Fibroblast of upper back skin (primary cell): Measurements from ENCODE around the gene ERV3-1.
"Not testable (repeated sequence)": the region's sequence is repeated elsewhere in the genome, so short reads cannot be mapped to it uniquely, and the experiment has no call there.

Experiments used
- DNase-seq: peaks from one replicate; pipeline ENCODE4 v3.0.0-alpha.2; 2013

Gene ERV3-1

DNA sequence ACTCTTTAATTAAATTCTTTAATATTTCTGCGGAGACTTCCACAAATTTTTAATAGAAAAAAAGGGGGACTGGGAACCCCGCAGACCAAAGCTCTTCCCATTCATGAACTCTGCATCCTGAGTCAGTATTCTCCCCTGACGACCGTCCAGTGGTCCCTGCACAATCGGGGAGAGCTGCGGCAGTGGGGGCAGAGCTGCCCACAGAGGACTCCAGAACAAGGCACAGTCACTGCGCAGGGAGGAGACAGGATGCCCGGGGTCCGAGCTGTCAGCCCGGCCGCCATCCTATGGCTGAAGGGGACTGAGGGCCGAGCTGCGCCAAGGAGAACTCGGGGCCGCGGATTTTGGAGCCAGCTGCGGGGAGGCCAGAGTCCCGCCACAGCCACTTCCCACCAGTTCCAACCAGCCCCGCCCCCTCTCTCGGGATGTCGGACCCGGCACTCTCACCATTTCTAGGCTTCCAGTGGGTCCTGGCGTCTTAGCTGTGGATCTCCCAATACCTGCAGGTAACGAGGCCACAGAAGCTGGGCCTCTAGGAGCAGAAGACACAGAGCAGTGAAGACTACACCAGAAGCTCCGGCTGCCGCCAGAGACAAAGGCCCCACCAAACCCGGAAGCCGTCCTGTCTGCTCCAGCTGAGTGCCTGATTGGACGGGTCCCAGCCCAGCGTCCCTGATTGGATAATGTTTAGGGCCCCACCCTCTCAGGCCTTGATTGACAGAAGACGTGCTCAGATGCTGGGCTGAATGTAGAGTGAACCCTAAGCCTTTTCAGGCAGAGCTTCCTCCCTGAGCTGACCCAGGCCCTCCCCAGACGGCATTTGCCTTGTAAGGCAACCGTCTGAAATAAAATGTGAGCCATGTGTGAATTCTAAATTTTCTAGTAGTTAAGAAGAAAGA lies at the start of gene ERV3-1:
TSS of gene ERV3-1 (minus strand) at position 594 of the 899 bp plus-strand sequence. CDS start 13,661 bp downstream, outside the sequence.
- peak; percentile 96 for DNase-seq

- not testable (repeated sequence) for DNase-seq
Measured at GRCh38 chr7:65055786-65056185, 49.3 kb upstream of the ERV3-1 start.

- not testable (repeated sequence) for DNase-seq
Measured at GRCh38 chr7:65054466-65054994, 48.0 kb upstream of the ERV3-1 start.

DNA sequence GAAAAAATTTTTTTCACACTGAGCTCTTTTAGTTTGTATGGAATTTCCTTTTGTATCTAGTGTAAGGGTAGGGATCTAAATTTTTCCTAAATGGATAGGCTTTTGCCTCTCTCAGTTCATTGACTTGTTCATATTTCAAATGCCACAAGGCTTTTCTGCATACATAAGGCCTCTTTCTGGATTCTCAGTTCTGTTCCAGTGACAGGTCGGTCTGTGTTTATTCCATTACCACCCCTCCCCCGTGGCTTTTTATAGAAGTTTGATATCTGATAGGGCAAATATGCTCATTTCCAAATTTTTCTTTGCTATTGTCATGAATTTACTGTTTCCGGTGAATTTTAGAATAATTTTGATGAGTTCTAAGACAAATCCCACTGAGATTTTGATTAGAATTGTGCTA lies 45.2 kb upstream of the ERV3-1 start:
- DNase-seq: not testable (repeated sequence)

DNA sequence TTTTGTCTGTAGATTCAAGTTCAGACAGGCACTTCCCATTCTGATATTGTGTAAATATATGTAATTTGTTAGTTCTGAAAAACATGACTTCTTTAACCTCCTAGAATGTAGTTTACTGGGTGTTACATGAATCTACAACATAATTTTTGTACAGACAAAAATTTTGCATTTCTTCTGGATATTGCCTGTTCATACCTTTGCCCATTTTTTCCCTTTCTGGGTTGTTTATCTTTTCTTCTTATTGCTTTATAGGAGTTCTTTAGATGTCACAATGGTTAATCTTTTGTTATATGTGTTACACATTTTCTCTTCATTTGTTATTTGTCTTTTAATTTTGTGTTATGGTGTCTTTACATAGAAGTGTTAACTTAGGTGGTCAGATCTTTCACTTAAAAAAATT lies 44.7 kb upstream of the ERV3-1 start:
- DNase-seq: not testable (repeated sequence)

GRCh38 chr7:65046329-65046728 lies 39.8 kb upstream of the ERV3-1 start:
- DNase-seq: not testable (repeated sequence)

GRCh38 chr7:65045589-65045988 lies 39.1 kb upstream of the ERV3-1 start:
- DNase-seq: not testable (repeated sequence)

DNA sequence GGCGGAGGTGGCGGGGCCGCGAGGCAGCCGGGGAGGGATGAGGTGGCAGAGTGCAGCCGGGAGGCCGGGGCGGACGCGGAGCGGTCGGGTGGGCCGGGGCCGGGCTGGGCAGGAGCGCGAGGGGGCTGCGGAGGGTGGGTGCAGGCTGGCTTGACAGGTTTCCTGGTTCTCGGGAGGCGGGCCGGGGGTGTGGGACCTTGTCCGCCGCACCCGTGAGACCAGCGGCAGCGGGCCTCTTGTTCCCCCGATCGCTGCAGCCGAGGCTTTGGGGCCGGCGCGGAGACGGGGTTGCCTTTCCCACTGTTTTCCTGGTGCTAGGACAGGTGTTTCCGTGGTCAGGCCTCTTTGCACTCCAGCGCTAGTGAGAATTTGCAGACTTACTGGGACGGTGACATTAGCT lies 32.3 kb upstream of the ERV3-1 start:
- peak; percentile 1 for DNase-seq

DNA sequence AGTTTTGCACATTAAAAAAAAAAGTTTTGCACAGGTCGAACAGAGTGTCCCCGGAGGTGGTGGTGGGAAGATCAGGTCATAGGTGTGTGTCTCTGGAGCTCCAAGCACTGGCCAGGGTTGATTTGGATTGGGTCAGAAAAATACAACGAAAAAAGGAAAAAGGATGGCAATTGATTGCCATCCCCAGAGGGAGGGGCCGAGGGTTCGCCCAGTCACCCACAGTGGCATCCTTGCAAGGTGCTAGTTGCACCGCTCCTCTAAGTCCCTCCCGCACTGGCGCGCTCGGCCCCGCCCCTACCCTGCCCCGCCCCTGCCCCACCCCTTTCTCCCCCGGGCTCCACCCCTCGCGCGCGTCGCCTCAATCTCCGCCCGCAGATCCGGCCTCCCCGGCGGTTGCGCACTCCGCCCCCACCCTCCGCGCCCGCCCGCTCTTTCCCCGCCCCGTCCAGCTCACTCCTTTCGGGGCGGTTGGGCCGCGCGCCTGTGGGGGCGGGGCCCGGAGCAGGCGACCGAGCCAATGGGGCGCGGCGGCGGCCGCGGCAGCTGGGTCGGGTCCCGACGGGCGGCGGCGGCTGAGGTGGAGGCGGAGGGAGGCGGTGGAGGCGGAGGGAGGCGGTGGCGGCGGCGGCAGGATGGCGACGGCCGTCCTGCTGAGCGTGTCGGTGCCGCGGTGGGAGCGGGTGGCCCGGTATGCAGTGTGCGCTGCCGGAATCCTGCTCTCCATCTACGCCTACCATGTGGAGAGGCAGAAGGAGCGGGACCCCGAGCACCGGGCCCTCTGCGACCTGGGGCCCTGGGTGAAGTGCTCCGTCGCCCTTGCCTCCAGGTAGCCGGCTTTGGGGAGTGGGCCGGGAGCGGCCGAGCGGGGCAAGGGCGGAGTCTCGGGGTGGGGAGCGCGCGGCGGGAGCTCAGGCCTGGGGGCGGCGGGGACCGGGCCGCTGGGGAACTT lies 31.5 kb upstream of the ERV3-1 start:
- peak; percentile 93 for DNase-seq

GRCh38 chr7:65036526-65036925 lies 30.0 kb upstream of the ERV3-1 start:
- not testable (repeated sequence) for DNase-seq

DNA sequence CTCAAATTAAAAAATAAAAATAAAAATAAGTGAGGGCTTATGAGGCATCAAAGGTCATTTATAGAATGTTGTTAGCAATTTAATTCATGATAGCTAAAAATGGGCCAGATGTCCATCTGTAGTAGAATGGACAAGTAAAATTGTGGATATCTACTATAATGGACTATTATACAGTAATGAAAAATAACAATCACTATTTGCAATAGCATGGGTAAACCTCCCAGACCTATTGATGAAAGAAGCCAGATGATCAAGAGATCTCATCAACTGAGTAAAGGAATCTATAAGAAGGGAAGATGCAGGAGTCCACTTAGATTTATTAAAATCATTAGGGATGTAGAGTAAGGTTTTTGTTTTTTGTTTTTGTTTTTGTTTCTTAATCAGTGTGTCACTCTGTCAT lies 29.0 kb upstream of the ERV3-1 start:
- DNase-seq: not testable (repeated sequence)

GRCh38 chr7:65034120-65034782 lies 27.8 kb upstream of the ERV3-1 start:
- peak; percentile 32 for DNase-seq

DNA sequence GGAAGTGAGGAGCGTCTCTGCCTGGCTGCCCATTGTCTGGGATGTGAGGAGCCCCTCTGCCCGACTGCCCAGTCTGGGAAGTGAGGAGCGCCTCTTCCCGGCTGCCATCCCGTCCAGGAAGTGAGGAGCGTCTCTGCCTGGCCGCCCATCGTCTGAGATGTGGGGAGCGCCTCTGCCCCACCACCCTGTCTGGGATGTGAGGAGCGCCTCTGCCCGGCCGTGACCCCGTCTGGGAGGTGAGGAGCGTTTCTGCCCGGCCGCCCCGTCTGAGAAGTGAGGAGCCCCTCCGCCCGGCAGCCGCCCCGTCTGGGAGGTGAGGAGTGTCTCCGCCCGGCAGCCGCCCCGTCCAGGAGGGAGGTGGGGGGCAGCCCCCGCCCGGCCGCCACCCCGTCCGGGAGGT lies 26.9 kb upstream of the ERV3-1 start:
- DNase-seq: not testable (repeated sequence)

DNA sequence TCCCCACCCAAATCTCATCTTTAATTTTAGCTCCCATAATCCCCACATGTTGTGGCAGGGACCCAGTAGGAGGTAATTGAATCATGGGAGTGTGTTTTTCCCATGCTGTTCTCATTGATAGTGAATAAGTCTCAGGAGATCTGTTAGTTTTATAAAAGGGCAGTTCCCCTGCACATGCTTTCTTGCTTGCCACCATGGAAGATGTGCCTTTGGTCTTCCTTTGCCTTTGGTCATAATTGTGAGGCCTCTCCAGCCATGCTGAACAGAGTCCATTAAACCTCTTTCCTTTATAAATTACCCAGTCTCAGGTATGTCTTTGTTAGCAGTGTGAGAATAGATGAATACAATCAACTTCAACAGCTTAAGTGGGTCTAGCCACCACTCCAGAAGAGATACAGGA lies 18.5 kb upstream of the ERV3-1 start:
- DNase-seq: not testable (repeated sequence)

DNA sequence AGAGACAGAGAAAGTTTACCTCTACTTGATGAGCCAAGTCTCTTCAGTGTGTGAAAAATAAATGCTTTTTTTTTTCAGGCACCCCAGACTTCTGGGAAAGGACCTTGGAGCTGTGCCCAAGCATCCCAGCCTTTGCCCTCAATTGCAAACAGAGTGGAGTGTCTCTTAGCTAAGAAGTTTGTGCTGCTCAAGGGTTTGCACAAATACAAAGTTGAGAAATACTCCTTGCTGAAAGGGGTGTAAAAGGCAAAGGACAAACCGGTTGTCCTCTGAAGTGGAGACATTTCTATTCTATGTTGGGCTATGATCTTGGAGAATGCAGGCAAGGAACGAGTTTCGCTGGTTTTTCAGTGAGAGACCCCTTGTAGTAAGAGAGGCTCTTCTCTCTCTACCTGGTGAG lies 14.5 kb upstream of the ERV3-1 start:
- not testable (repeated sequence) for DNase-seq

DNA sequence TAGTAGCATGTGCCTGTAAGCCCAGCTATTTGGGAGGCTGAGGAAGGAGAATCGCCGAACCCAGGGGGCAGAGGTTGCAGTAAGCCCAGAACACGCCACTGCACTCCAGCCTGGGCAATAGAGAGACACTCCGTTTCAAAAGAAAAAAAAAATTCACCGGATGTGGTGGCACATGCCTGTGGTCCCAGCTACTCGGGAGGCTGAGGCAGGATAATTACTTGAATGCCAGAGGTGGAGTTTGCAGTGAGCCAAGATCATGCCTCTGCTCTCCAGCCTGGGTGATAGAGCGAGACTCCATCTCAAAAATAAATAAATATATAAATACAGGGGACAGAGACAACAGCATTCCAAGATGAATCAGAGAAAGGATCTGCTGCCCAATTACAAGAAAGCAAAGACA lies 3.4 kb upstream of the ERV3-1 start:
- DNase-seq: not testable (repeated sequence)

DNA sequence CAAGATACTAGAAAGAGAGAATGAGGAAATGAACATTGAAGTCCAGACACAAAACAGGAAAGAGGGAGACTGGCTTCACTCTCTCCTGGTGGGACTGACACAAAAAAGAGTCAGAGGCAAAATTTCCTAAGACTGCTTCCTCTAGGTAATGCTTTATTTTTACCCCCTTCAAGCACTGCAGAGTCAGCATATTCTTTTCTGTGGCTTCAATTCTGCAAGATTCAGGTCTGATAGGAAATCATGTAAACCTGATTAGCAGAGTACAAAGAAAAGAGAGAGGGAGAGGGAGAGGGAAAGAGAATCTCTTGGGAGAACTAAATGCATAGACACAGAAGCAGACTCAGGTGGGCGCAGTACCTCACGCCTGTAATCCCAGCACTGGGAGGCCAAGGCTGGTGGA lies 2.9 kb upstream of the ERV3-1 start:
- not testable (repeated sequence) for DNase-seq

- DNase-seq: not testable (repeated sequence)
Measured at GRCh38 chr7:65007036-65007435, 549 bp upstream of the ERV3-1 start.

- DNase-seq: no peak
Measured at GRCh38 chr7:65004575-65004974, 1.9 kb downstream of the ERV3-1 start.

- DNase-seq: no peak
Measured at GRCh38 chr7:65002972-65003585, 3.4 kb downstream of the ERV3-1 start.

DNA sequence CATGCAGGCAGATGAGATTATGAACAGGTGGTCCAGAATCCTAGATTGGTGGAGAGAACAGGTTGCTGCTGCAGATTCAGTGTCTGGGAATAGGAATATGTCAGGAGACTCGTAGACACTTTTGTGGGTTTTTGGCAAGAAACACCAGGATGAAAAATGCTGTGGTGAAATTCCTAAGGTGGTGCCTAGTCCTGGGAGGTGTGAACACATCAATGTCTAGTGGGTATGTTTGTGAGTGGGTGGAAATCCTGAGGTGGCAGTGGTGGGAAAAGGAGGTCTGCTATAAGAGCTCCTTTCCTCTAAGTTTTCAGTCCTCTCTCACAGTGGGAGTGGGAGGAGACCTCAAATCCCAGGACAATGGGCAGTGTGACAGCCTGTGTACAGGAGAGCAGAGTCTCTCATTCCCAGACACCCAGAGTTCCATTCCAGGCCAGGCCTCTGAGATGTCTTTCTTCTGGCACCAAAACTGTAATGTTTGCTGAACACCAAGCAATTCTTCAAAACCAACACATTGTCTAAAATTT lies 5.1 kb downstream of the ERV3-1 start:
- DNase-seq: no peak
